Measurements from ENCODE around the gene KLK12.

DNA sequence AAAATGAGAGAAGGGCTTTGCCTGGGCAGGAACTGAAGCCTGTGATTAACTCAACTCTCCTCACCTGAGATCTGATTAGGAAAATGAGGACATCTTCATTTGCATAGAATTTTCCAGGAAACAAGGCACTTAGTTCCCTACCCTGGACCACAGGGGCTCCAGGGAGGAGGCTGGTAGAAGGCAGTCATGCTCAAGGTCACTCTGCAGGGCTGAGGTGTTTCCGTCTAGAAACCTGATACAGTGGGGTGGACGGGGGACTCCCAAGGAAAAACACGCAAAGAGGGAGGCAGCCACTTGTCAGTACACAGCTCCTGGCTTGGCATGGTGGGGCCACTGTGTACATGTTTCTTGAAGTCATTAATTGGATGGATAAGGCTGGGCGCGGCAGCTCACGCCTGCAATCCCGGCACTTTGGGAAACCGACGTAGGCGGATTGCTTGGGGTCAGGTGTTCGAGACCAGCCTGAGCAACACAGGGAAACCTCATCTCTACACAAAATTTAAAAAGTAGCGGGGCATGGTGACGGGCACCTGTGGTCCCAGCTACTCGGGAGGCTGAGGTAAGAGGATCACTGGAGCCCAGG lies 41.9 kb upstream of the KLK12 start:
- TF ChIP-seq EP300 (IDR thresholded peaks at IDR 0.05; ENCODE audit: low read depth) (no peak), POLR2A (IDR thresholded peaks at IDR 0.05) (no peak), POLR2AphosphoS5 (IDR thresholded peaks at IDR 0.05) (no peak)
- TF ChIP-seq, protein P1, sequence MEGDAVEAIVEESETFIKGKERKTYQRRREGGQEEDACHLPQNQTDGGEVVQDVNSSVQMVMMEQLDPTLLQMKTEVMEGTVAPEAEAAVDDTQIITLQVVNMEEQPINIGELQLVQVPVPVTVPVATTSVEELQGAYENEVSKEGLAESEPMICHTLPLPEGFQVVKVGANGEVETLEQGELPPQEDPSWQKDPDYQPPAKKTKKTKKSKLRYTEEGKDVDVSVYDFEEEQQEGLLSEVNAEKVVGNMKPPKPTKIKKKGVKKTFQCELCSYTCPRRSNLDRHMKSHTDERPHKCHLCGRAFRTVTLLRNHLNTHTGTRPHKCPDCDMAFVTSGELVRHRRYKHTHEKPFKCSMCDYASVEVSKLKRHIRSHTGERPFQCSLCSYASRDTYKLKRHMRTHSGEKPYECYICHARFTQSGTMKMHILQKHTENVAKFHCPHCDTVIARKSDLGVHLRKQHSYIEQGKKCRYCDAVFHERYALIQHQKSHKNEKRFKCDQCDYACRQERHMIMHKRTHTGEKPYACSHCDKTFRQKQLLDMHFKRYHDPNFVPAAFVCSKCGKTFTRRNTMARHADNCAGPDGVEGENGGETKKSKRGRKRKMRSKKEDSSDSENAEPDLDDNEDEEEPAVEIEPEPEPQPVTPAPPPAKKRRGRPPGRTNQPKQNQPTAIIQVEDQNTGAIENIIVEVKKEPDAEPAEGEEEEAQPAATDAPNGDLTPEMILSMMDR (IDR thresholded peaks at IDR 0.05), result no peak
